ENCODE results near the gene SLC2A6. TPM values are rescaled to one million over a fixed set of nuclear protein-coding genes. Genes with fewer than 3 reads are reported as not detected.

Gene SLC2A6, protein sequence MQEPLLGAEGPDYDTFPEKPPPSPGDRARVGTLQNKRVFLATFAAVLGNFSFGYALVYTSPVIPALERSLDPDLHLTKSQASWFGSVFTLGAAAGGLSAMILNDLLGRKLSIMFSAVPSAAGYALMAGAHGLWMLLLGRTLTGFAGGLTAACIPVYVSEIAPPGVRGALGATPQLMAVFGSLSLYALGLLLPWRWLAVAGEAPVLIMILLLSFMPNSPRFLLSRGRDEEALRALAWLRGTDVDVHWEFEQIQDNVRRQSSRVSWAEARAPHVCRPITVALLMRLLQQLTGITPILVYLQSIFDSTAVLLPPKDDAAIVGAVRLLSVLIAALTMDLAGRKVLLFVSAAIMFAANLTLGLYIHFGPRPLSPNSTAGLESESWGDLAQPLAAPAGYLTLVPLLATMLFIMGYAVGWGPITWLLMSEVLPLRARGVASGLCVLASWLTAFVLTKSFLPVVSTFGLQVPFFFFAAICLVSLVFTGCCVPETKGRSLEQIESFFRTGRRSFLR
- total RNA-seq = 51.8 and 60.9 TPM in 2 replicates

DNA sequence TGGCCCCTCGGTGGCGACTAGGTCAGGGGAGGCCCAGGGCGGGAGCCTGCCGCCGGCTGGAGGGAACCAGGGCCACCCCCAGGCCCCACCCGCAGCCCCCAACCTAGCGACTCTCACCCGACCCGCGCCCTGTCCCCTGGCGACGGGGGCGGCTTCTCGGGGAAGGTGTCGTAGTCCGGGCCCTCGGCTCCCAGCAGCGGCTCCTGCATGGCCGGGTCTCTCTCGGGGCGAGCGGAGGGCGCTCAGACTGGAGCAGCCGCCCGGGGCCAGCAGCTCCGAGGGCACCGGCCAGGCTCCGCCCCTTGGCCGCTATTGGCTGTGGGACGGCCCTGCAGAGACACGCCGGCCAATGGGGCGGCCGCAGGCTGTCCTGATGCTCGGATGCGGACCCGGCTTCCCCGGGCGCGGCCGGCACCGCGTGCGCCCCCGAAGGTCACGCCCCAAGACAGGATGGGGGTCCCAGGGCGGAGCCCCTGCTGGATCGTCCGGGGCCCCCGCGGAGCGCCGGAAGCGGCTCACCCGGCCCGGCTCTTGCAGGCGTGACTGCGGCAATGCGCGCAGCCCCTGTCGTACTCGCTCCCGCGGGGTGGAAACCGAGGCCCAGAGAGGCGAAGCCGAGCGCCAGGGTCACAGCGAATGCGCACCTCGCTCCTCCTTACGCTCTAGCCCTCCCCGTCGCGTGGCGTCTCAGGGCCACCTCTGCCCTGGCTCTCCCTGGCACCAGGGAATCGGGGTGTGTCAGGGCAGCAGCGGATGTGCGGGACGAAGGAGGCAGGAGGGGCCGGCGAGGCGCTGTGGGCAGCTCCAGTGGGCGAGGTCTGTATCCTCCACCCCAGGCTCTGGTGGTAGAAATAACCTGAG, at the start of gene SLC2A6:
SLC2A6 (minus strand) TSS at position 249 of the 861 bp plus-strand sequence; CDS start at position 209, 40 bp downstream.
- TF ChIP-seq, protein P1, sequence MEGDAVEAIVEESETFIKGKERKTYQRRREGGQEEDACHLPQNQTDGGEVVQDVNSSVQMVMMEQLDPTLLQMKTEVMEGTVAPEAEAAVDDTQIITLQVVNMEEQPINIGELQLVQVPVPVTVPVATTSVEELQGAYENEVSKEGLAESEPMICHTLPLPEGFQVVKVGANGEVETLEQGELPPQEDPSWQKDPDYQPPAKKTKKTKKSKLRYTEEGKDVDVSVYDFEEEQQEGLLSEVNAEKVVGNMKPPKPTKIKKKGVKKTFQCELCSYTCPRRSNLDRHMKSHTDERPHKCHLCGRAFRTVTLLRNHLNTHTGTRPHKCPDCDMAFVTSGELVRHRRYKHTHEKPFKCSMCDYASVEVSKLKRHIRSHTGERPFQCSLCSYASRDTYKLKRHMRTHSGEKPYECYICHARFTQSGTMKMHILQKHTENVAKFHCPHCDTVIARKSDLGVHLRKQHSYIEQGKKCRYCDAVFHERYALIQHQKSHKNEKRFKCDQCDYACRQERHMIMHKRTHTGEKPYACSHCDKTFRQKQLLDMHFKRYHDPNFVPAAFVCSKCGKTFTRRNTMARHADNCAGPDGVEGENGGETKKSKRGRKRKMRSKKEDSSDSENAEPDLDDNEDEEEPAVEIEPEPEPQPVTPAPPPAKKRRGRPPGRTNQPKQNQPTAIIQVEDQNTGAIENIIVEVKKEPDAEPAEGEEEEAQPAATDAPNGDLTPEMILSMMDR (IDR thresholded peaks at IDR 0.05; ENCODE audit: insufficient read depth, low read length, poor library complexity, severe bottlenecking) = no peak

DNA sequence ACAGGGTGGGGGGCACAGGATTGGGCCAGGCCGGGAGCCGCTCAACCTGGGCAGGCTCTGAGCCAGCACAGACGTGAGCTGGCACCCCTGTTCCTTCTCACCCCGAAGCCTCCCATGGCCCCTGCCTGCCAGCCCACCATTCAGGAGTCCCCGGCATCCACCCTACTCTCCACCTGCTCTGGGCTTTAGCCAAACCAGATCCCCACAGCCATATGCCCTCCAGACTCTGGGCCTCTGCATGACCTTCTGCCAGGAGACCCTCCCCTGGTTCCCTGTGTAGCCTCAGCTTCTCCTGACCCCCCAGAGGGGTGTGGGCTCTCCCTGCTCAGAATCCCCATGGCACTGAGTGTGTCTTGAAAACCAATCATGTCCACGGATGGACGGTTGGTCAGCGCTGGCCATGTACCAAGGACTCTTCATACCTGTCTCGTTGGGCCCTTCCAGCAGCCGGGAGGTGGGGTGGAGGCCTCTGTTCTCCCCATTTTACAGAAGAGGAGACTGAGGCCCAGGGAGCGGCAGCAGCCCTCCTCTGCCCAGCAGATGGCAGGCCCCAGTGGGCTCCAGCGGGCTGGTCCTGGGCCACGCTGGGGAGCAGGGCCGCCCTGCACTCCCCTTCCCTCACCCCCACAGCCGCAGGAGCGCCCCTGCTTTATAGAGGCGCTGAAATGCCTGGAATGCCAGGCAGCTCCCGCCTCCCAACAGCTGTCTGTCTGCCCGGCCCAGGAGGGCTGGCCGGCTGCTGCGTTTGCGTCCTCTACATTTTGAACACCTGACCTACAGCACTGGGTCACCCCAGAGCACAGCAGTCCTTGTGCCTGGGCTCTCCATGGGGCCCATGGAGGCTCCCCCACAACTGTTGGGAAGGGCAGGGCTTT, 49.3 kb upstream of the SLC2A6 start:
- Histone ChIP-seq H3K36me3 (ENCODE audit: control insufficient read depth, insufficient read depth, low read length) (no peaks in the 10 kb centered on the region), H3K4me3 (ENCODE audit: low read depth, low read length) (no peak overlapping the region), H3K27me3 (ENCODE audit: control insufficient read depth, insufficient read depth, low read length) (peaks cover 83% of the 10 kb centered on the region)
- no peak for DNase-seq (ENCODE audit: low read depth)
- TF ChIP-seq, protein P1 (IDR thresholded peaks at IDR 0.05; ENCODE audit: insufficient read depth, low read length, poor library complexity, severe bottlenecking) = no peak

More for the DNA sequence above, at the start of gene SLC2A6:
- H3K4me3 ChIP-seq (ENCODE audit: low read depth, low read length) = peak within 1 kb of the TSS; percentile 73
- DNase-seq (ENCODE audit: low read depth) = peak; percentile 37
- peaks cover 4% of the 10 kb centered on the region for H3K27me3 ChIP-seq (ENCODE audit: control insufficient read depth, insufficient read depth, low read length)
- H3K36me3 ChIP-seq (ENCODE audit: control insufficient read depth, insufficient read depth, low read length) = peaks cover 2% of the 10 kb centered on the region

DNA sequence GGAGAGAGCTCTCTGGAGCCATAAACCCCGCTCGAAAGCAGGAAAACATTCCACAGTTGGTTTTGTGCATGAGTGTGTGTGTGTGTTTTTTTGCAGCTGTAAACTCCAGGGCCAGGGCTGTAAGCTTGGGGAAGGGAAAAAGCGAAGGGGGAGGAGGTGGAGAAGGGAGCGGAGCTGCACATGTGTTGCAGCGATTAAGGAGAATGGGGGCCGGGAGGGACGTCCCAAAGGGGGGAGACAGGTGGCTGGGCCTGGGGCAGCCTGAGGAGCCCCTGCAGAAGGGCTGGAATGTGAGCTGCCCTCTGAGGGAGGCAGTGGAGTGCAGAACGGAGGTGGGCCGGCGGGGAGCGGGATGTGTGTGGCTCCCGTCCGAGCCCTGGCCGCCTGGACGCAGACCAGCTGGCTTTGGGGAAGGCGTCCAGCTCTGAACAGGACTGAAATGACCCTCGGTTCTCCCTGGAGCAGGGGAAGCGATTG, 48.6 kb upstream of the SLC2A6 start:
- TF ChIP-seq, protein P1 (IDR thresholded peaks at IDR 0.05; ENCODE audit: insufficient read depth, low read length, poor library complexity, severe bottlenecking) = no peak

DNA sequence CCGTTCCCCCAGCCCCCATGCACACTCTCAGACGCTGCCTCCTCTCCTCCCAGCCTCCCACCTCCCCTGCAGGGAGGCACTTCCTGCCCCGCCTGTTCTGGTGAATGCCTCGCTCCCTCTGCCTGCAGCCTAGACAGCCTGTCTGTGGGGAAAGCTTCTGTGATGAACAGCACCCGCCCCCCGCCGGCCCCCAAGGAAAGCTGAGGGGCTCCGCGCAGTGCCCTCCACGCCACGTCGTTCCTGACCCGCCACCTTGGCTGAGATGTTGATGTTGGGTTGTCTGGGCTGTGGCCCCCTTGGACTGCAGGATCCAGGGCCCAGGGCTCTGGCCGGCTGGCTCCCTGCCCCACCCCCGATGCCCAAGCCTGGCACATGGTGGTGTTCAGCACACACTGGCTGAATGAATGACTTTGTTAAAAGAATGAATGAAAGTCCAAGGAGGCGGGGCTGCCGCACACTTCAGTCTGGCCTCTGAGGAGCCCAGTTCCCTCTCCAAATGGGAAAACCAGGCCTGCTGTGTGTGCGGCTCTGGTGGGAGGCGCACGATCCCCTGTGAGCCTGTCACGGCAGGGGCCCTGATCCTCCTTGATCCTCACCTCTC, 47.9 kb upstream of the SLC2A6 start:
- DNase-seq (ENCODE audit: low read depth) = no peak
- Histone ChIP-seq H3K36me3 (ENCODE audit: control insufficient read depth, insufficient read depth, low read length) (no peaks in the 10 kb centered on the region), H3K27me3 (ENCODE audit: control insufficient read depth, insufficient read depth, low read length) (peaks cover 81% of the 10 kb centered on the region), H3K4me3 (ENCODE audit: low read depth, low read length) (no peak overlapping the region)
- TF ChIP-seq, protein P1 (IDR thresholded peaks at IDR 0.05; ENCODE audit: insufficient read depth, low read length, poor library complexity, severe bottlenecking) = no peak

More for the DNA sequence above, 48.6 kb upstream of the SLC2A6 start:
- Histone ChIP-seq H3K4me3 (ENCODE audit: low read depth, low read length) (no peak overlapping the region), H3K36me3 (ENCODE audit: control insufficient read depth, insufficient read depth, low read length) (no peaks in the 10 kb centered on the region), H3K27me3 (ENCODE audit: control insufficient read depth, insufficient read depth, low read length) (peaks cover 80% of the 10 kb centered on the region)
- DNase-seq (ENCODE audit: low read depth) = no peak

DNA sequence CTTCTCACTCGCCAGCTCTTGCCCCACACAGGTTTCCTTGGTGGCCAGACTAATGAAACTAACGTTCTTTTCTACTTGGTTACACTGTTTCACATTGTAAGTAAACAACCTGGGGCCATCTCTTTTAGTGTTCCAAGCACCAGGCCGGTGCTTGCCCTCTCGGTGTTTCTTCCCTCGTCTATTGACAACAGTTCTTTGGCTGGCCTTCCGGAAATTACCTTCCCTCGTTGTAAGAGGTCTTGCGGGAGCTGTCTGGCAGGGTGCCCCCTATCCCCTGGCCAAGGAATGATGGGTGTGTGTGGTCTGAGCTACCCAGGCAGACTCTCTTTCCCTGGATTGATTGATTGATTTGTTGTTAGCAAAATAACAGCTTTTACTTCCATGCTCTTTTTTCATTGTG, 46.8 kb upstream of the SLC2A6 start:
- no peak for DNase-seq (ENCODE audit: low read depth)
- Histone ChIP-seq H3K36me3 (ENCODE audit: control insufficient read depth, insufficient read depth, low read length) (no peaks in the 10 kb centered on the region), H3K27me3 (ENCODE audit: control insufficient read depth, insufficient read depth, low read length) (peaks cover 76% of the 10 kb centered on the region), H3K4me3 (ENCODE audit: low read depth, low read length) (no peak overlapping the region)
- TF ChIP-seq, protein P1 (IDR thresholded peaks at IDR 0.05; ENCODE audit: insufficient read depth, low read length, poor library complexity, severe bottlenecking) = no peak

All from kidney epithelial cell (primary cell).